HG02642 (cell line): ENCODE results near the gene RFC2.
A peak's percentile ranks its signal among the peaks of the same experiment; 100 is the strongest.
"Not testable (repeated sequence)": the region's sequence is repeated elsewhere in the genome, so short reads cannot be mapped to it uniquely, and the experiment has no call there.

Experiments used
- ATAC-seq: cut with Tn5 transposase; IDR thresholded peaks from one replicate; pipeline ENCODE4 v1.9.1; 2021; ENCODE audit warnings: mild to moderate bottlenecking; ENCODE audit not compliant: unreplicated experiment, poor library complexity

The RFC2 gene

GRCh38 chr7:74221713-74222112 is 32.5 kb downstream of the RFC2 start:
- no peak for ATAC-seq

- no peak for ATAC-seq
Measured at GRCh38 chr7:74220229-74220628, 34.0 kb downstream of the RFC2 start.

GRCh38 chr7:74219416-74219815 is 34.8 kb downstream of the RFC2 start:
- ATAC-seq: no peak

GRCh38 chr7:74218343-74218698 is 35.9 kb downstream of the RFC2 start:
- ATAC-seq: no peak

- peak; percentile 50 for ATAC-seq
Measured at GRCh38 chr7:74217455-74218342, 36.5 kb downstream of the RFC2 start.

GRCh38 chr7:74216361-74216761 is 37.8 kb downstream of the RFC2 start:
- peak; percentile 26 for ATAC-seq

- no peak for ATAC-seq
Measured at GRCh38 chr7:74215921-74216320, 38.3 kb downstream of the RFC2 start.

- no peak for ATAC-seq
Measured at GRCh38 chr7:74214816-74215630, 39.2 kb downstream of the RFC2 start.

GRCh38 chr7:74212661-74213060 is 41.5 kb downstream of the RFC2 start:
- ATAC-seq: no peak

GRCh38 chr7:74208241-74208640 is 46.0 kb downstream of the RFC2 start:
- not testable (repeated sequence) for ATAC-seq

- no peak for ATAC-seq
Measured at GRCh38 chr7:74207586-74207985, 46.6 kb downstream of the RFC2 start.

- peak; percentile 38 for ATAC-seq
Measured at GRCh38 chr7:74206589-74207120, 47.5 kb downstream of the RFC2 start.

- not testable (repeated sequence) for ATAC-seq
Measured at GRCh38 chr7:74206052-74206451, 48.1 kb downstream of the RFC2 start.

GRCh38 chr7:74203956-74204618 is 50.1 kb downstream of the RFC2 start:
- no peak for ATAC-seq

- ATAC-seq: no peak
Measured at GRCh38 chr7:74202841-74203556, 51.2 kb downstream of the RFC2 start.

GRCh38 chr7:74199551-74200355 is 54.4 kb downstream of the RFC2 start:
- ATAC-seq: no peak

GRCh38 chr7:74197449-74198124 is 56.6 kb downstream of the RFC2 start:
- ATAC-seq: no peak

GRCh38 chr7:74195968-74196654 is 58.1 kb downstream of the RFC2 start:
- not testable (repeated sequence) for ATAC-seq
